ENCODE data around the gene C17orf75.

DNA sequence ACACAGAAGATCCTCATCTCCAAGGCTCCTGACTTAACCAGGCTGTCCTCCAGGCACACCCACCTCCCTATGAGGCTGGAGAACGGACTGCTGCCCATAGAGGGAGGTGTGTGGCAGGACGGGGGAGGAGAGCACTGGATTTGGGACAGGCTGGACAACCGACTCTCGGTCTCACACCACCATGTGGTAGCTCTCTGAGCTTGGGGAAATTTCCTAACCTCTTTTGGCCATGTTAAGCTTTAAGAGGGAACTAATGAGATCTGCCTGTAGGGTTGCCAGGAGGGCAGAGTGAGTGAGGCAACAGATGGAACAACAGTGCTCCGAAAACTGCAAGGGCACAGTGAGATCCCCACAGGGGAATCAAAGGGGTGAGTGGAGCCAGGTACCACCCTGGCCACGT is 43.7 kb downstream of the C17orf75 start:
- no peak for TF ChIP-seq GABPA (IDR thresholded peaks at IDR 0.05; ENCODE audit: low read depth)
- no peak for TF ChIP-seq POLR2AphosphoS5 (IDR thresholded peaks at IDR 0.05; ENCODE audit: low read length)
- TF ChIP-seq, protein P1, sequence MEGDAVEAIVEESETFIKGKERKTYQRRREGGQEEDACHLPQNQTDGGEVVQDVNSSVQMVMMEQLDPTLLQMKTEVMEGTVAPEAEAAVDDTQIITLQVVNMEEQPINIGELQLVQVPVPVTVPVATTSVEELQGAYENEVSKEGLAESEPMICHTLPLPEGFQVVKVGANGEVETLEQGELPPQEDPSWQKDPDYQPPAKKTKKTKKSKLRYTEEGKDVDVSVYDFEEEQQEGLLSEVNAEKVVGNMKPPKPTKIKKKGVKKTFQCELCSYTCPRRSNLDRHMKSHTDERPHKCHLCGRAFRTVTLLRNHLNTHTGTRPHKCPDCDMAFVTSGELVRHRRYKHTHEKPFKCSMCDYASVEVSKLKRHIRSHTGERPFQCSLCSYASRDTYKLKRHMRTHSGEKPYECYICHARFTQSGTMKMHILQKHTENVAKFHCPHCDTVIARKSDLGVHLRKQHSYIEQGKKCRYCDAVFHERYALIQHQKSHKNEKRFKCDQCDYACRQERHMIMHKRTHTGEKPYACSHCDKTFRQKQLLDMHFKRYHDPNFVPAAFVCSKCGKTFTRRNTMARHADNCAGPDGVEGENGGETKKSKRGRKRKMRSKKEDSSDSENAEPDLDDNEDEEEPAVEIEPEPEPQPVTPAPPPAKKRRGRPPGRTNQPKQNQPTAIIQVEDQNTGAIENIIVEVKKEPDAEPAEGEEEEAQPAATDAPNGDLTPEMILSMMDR (IDR thresholded peaks at IDR 0.05 in 2 of 3, conservative IDR thresholded peaks at IDR 0.05 in 1 of 3; ENCODE audit: control insufficient read depth in 2 of 3, extremely low read depth in 1 of 3, insufficient read depth in 1 of 3, low read depth in 3 of 3, low read length in 3 of 3): no peak
- no peak for TF ChIP-seq SUZ12 (IDR thresholded peaks at IDR 0.05; ENCODE audit: unreplicated experiment)
